ENCODE data around the gene GAS2. TPM values are rescaled to one million over a fixed set of nuclear protein-coding genes. Genes with fewer than 3 reads are reported as not detected.

GAS2 gene
- total RNA-seq, 2 experiments from 2014 or later, result 0.98 to 1.3 TPM

GRCh38 chr11:22720457-22720856 is 54.0 kb downstream of the GAS2 start:
- POLR2A ChIA-PET, result no interaction called here

GRCh38 chr11:22723274-22723673 is 56.9 kb downstream of the GAS2 start:
- CTCF ChIA-PET, result interaction anchor here (0.7 kb wide), 1 partner anchor 10 kb away, joined by 3 read pairs; no protein-coding TSS in a partner anchor
- POLR2A ChIA-PET, result no interaction called here
- DNase-seq, result no peak

More at GRCh38 chr11:22720457-22720856, 54.0 kb downstream of the GAS2 start:
- Mint-ChIP-seq H3K4me1 (no peaks in the 10 kb centered on the region), H3K36me3 (ENCODE audit: low read depth) (no peaks in the 10 kb centered on the region), H3K27me3 (no peaks in the 10 kb centered on the region), H3K4me3 (no peak overlapping the region), H3K27ac (no peak overlapping the region), H3K9me3 (no peaks in the 10 kb centered on the region)
- DNase-seq, result no peak
- CTCF ChIA-PET, result no interaction called here

GRCh38 chr11:22725079-22725478 is 58.7 kb downstream of the GAS2 start:
- POLR2A ChIA-PET, result no interaction called here
- Mint-ChIP-seq H3K27me3 (no peaks in the 10 kb centered on the region), H3K9me3 (no peaks in the 10 kb centered on the region), H3K27ac (no peak overlapping the region), H3K4me1 (no peaks in the 10 kb centered on the region), H3K4me3 (no peak overlapping the region), H3K36me3 (ENCODE audit: low read depth) (no peaks in the 10 kb centered on the region)
- DNase-seq, result no peak
- CTCF ChIA-PET, result no interaction called here

More at GRCh38 chr11:22723274-22723673, 56.9 kb downstream of the GAS2 start:
- Mint-ChIP-seq H3K36me3 (ENCODE audit: low read depth) (no peaks in the 10 kb centered on the region), H3K27ac (no peak overlapping the region), H3K9me3 (no peaks in the 10 kb centered on the region), H3K27me3 (no peaks in the 10 kb centered on the region), H3K4me3 (no peak overlapping the region), H3K4me1 (no peaks in the 10 kb centered on the region)

- H3K4me3 Mint-ChIP-seq, result no peak overlapping the region
- no peaks in the 10 kb centered on the region for H3K36me3 Mint-ChIP-seq (ENCODE audit: low read depth)
- CTCF ChIA-PET, result no interaction called here
- H3K4me1 Mint-ChIP-seq, result no peaks in the 10 kb centered on the region
- DNase-seq, result no peak
- H3K27me3 Mint-ChIP-seq, result no peaks in the 10 kb centered on the region
- H3K27ac Mint-ChIP-seq, result no peak overlapping the region
- H3K9me3 Mint-ChIP-seq, result no peaks in the 10 kb centered on the region
- POLR2A ChIA-PET, result no interaction called here
These were observed 62.4 kb downstream of the GAS2 start for GRCh38 chr11:22728600-22729389.

- Mint-ChIP-seq H3K27ac (no peak overlapping the region), H3K9me3 (no peaks in the 10 kb centered on the region), H3K4me1 (no peaks in the 10 kb centered on the region), H3K4me3 (no peak overlapping the region), H3K36me3 (ENCODE audit: low read depth) (no peaks in the 10 kb centered on the region), H3K27me3 (no peaks in the 10 kb centered on the region)
- CTCF ChIA-PET, result no interaction called here
- POLR2A ChIA-PET, result no interaction called here
- DNase-seq, result peak; percentile 27
These were observed 63.9 kb downstream of the GAS2 start for GRCh38 chr11:22730319-22730718.

- H3K4me1 Mint-ChIP-seq, result no peaks in the 10 kb centered on the region
- H3K27ac Mint-ChIP-seq, result no peak overlapping the region
- DNase-seq, result no peak
- H3K27me3 Mint-ChIP-seq, result no peaks in the 10 kb centered on the region
- no peaks in the 10 kb centered on the region for H3K36me3 Mint-ChIP-seq (ENCODE audit: low read depth)
- ChIA-PET POLR2A (no interaction called here), CTCF (no interaction called here)
- no peaks in the 10 kb centered on the region for H3K9me3 Mint-ChIP-seq
- H3K4me3 Mint-ChIP-seq, result no peak overlapping the region
These were observed 66.2 kb downstream of the GAS2 start for GRCh38 chr11:22732588-22732987.

- no peaks in the 10 kb centered on the region for H3K9me3 Mint-ChIP-seq
- DNase-seq, result no peak
- H3K27ac Mint-ChIP-seq, result no peak overlapping the region
- CTCF ChIA-PET, result no interaction called here
- H3K27me3 Mint-ChIP-seq, result no peaks in the 10 kb centered on the region
- H3K36me3 Mint-ChIP-seq (ENCODE audit: low read depth), result no peaks in the 10 kb centered on the region
- no peak overlapping the region for H3K4me3 Mint-ChIP-seq
- POLR2A ChIA-PET, result no interaction called here
- no peaks in the 10 kb centered on the region for H3K4me1 Mint-ChIP-seq
These were observed 67.3 kb downstream of the GAS2 start for GRCh38 chr11:22733475-22734248.

- CTCF ChIA-PET, result no interaction called here
- Mint-ChIP-seq H3K4me3 (no peak overlapping the region), H3K27me3 (no peaks in the 10 kb centered on the region), H3K27ac (no peak overlapping the region), H3K36me3 (ENCODE audit: low read depth) (no peaks in the 10 kb centered on the region), H3K4me1 (no peaks in the 10 kb centered on the region), H3K9me3 (no peaks in the 10 kb centered on the region)
- POLR2A ChIA-PET, result no interaction called here
- DNase-seq, result no peak
These were observed 68.4 kb downstream of the GAS2 start for GRCh38 chr11:22734628-22735345.

GRCh38 chr11:22742157-22742613 is 75.8 kb downstream of the GAS2 start:
- CTCF ChIA-PET, result no interaction called here
- H3K27me3 Mint-ChIP-seq, result peaks cover 17% of the 10 kb centered on the region

GRCh38 chr11:22749536-22749935 is 83.1 kb downstream of the GAS2 start:
- H3K9me3 Mint-ChIP-seq, result no peaks in the 10 kb centered on the region
- H3K27me3 Mint-ChIP-seq, result peaks cover 12% of the 10 kb centered on the region
- H3K36me3 Mint-ChIP-seq (ENCODE audit: low read depth), result no peaks in the 10 kb centered on the region
- ChIA-PET CTCF (no interaction called here), POLR2A (no interaction called here)
- no peak for DNase-seq
- no peak overlapping the region for H3K27ac Mint-ChIP-seq
- peaks cover 7% of the 10 kb centered on the region for H3K4me1 Mint-ChIP-seq
- no peak overlapping the region for H3K4me3 Mint-ChIP-seq

More at GRCh38 chr11:22742157-22742613, 75.8 kb downstream of the GAS2 start:
- Mint-ChIP-seq H3K4me3 (no peak overlapping the region), H3K9me3 (no peaks in the 10 kb centered on the region), H3K4me1 (no peaks in the 10 kb centered on the region), H3K36me3 (ENCODE audit: low read depth) (no peaks in the 10 kb centered on the region), H3K27ac (no peak overlapping the region)
- POLR2A ChIA-PET, result no interaction called here
- DNase-seq, result no peak

- POLR2A ChIA-PET, result no interaction called here
- no peak overlapping the region for H3K27ac Mint-ChIP-seq
- no peaks in the 10 kb centered on the region for H3K27me3 Mint-ChIP-seq
- DNase-seq, result no peak
- no peaks in the 10 kb centered on the region for H3K9me3 Mint-ChIP-seq
- H3K36me3 Mint-ChIP-seq (ENCODE audit: low read depth), result no peaks in the 10 kb centered on the region
- no peak overlapping the region for H3K4me3 Mint-ChIP-seq
- CTCF ChIA-PET, result no interaction called here
- peaks cover 7% of the 10 kb centered on the region for H3K4me1 Mint-ChIP-seq
These were observed 86.5 kb downstream of the GAS2 start for GRCh38 chr11:22752908-22753310.

GRCh38 chr11:22753416-22753815 is 87.0 kb downstream of the GAS2 start:
- H3K4me1 Mint-ChIP-seq, result peaks cover 7% of the 10 kb centered on the region
- no peak overlapping the region for H3K27ac Mint-ChIP-seq
- POLR2A ChIA-PET, result no interaction called here
- no peak for DNase-seq
- no peaks in the 10 kb centered on the region for H3K27me3 Mint-ChIP-seq
- H3K36me3 Mint-ChIP-seq (ENCODE audit: low read depth), result no peaks in the 10 kb centered on the region
- no peaks in the 10 kb centered on the region for H3K9me3 Mint-ChIP-seq
- H3K4me3 Mint-ChIP-seq, result no peak overlapping the region
- CTCF ChIA-PET, result no interaction called here

- Mint-ChIP-seq H3K4me1 (no peaks in the 10 kb centered on the region), H3K27me3 (no peaks in the 10 kb centered on the region), H3K4me3 (no peak overlapping the region), H3K9me3 (no peaks in the 10 kb centered on the region), H3K27ac (no peak overlapping the region), H3K36me3 (ENCODE audit: low read depth) (no peaks in the 10 kb centered on the region)
- ChIA-PET POLR2A (no interaction called here), CTCF (no interaction called here)
- DNase-seq, result no peak
These were observed 94.7 kb downstream of the GAS2 start for GRCh38 chr11:22761066-22761465.
